ENCODE results near the gene SBF2.
"Not testable (repeated sequence)": the region's sequence is repeated elsewhere in the genome, so short reads cannot be mapped to it uniquely, and the experiment has no call there.

Gene SBF2

DNA sequence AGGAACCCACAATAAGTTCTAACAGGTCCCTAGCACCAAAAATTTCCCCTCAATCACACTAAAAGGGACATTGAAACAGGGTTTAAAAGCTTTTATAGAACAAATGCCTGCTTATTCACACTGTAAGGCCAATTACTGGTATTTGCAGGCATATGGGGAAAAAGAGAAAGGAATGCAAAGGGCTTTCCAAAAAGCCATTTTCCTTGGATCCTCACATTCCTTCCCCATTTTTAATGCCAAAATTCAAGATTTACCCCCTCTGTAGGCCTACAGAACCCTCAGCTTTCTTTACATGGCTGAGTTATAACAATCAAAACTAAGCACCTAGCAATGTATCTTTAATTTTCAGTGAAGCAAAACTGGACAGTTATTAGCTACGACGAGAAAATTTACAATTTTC is 102.0 kb downstream of the SBF2 start:
- DNase-seq (ENCODE audit: low spot score), result no peak

GRCh38 chr11:10181811-10182210 is 112.2 kb downstream of the SBF2 start:
- peak; percentile 33 for DNase-seq (ENCODE audit: low spot score)

DNA sequence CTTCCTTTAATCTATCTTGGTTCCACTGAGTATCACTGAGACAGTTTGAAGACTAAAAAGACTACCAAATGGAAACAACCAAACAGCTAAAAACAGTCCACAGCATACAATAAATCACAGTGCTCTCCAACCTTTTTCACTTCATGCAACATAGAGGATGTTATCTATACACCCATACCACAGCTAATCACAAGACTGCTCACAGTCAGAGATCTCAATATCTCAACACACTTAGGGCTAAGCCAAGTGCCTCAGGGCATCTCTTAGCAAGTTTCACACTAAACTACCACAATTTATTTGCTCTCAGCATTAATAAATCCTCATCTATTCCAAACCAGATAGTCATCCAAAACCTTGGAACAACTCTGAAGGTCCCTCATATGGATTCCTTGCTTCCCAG is 129.4 kb downstream of the SBF2 start:
- DNase-seq (ENCODE audit: low spot score), result no peak

- no peak for DNase-seq (ENCODE audit: low spot score)
These were observed 131.8 kb downstream of the SBF2 start for GRCh38 chr11:10162222-10162621.

DNA sequence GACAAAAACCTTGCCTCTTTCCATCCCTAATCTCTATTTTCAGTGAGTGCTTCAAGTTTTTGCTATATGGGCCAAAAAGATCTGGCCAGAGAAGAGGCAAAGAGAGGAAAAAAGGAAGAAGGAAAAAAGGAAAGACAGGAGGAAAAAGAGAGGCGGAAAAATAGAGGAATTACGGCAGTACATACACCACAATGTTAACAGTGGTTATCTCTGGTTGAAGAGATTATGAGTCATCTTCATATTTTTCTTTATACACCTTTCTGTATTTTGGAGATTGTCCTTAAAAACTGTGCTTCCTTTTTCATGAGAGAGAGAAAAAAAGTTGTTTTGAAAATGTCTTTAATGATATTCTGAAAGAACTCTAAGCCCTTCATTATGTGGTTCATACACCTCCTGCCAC is 133.7 kb downstream of the SBF2 start:
- DNase-seq (ENCODE audit: low spot score), result no peak

DNA sequence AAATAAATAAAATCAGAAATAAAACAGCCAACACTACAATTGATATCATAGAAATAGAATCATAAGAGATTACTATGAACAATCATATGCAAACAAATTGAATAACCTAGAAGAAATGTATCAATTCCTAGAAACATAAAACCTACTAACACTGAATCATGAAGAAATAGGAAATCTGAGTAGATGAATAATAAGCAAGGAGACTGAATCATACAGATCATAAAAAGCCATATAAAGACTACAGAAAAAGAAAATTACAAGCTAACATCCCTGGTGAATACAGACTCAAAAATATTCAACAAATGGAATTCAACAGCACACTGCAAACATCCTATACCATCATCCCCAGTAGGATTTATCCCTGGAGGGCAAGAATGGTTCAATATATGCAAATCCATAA is 135.6 kb downstream of the SBF2 start:
- no peak for DNase-seq (ENCODE audit: low spot score)

DNA sequence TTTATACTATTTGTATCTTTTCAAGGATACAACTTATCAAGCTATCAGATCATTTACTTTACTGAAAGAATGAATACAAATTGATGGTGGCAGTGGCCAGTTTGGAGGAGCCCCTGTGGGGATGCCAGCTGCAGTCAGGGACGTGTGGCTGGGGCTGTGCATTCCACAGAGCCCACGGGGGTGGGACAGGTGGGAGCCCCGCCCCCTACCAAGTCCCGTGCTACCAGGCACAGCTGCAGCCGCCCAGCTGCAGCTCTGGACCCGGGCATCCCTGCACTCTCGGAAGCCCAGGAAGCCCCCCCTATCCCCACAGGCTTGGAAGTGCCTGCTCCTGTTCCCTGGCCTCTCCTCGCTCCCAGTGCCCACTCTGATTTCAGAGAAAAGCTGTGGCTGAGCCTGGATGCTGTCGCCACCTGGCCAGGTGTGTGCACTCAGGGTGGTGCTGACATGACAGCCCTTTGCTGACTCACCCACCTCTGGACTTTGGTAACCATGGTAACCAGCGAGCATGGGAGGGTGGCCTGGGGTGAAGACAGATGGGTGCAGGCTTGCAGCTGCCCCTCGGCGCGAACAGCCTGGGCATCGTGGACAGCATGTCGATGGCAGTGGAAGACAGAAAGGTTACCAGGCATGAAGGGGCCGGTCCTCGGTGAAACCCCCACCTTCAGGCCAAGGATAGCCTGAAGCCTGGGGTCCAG is 138.1 kb downstream of the SBF2 start:
- DNase-seq (ENCODE audit: low spot score), result no peak

DNA sequence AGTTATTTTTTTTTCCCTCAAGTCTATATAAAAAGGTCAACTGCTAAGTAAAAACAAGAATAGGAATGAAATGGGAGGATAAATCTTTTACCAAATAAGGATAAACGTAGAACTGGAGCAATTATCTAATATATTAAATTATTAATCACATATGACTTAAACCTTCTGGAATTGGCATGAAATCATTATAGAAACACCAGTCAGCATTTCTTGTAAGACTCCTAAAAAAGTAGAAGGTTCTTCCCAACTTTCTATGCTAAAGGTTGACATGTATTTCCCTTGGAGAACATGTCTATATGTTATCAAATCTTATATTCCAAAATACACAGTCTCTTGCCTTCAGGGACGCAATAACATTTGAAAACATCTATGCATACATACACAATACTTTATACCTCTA is 143.2 kb downstream of the SBF2 start:
- DNase-seq (ENCODE audit: low spot score), result no peak

GRCh38 chr11:10149553-10149952 is 144.5 kb downstream of the SBF2 start:
- DNase-seq (ENCODE audit: low spot score), result no peak

GRCh38 chr11:10147195-10147594 is 146.8 kb downstream of the SBF2 start:
- DNase-seq (ENCODE audit: low spot score), result no peak

GRCh38 chr11:10144954-10145353 is 149.1 kb downstream of the SBF2 start:
- DNase-seq (ENCODE audit: low spot score), result no peak

DNA sequence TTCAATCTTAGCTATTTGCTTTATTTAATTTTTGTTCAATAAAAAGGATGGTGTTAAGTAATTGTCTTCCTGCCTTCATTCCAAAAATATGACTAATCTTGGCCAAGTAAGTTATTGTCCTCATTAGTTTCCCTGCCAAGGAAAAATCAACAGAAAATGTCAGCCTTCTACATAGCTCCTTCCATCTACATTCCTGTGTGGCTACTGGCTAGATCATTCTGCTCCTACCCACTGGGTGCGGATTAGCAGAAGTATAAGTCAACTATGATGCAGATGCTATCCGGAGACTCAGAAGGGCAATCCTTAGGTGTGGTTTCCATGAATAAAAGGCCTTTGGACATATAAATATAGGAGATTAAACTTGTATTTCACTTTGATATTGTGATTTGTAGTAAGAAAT is 154.4 kb downstream of the SBF2 start:
- peak; percentile 47 for DNase-seq (ENCODE audit: low spot score)

DNA sequence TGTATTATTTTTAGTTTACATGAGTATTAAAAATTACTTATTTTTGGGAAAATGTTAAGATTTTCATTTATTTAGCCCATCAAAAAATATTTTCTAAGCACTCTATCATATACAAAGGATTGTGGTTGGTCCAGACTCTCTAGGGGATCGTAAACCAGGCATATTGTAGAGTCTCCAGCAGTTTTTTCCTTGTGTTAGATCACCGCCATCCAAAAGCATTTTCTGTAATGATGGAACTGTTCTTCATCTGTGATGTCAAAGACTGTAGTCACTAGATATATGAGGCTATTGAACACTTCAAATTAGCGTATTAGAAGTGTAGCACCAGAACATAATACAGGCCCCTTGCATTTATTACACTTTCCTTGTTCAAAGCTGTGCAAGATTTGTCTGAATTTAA is 154.9 kb downstream of the SBF2 start:
- no peak for DNase-seq (ENCODE audit: low spot score)

- no peak for DNase-seq (ENCODE audit: low spot score)
These were observed 159.0 kb downstream of the SBF2 start for GRCh38 chr11:10134975-10135481.

- not testable (repeated sequence) for DNase-seq (ENCODE audit: low spot score)
These were observed 159.8 kb downstream of the SBF2 start for GRCh38 chr11:10134226-10134625.

- not testable (repeated sequence) for DNase-seq (ENCODE audit: low spot score)
These were observed 160.8 kb downstream of the SBF2 start for GRCh38 chr11:10133251-10133650.

DNA sequence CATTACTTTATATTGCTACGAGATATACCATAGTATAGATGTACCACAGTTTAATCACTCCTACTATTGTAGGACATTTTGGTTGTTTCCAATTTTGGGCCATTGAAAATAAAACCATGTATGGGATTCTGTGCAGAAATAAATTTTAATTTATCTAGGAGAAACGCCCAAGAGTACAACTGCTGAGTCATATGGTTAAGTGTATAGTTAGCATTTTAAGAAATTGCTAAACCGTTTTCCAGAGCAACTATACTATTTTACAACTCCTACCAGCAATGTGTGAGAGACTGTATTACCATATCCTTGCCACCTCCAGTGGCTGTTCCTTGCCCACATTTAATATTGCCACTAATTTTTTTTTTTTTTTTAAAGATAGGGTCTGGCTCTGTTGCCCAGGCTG is 163.1 kb downstream of the SBF2 start:
- no peak for DNase-seq (ENCODE audit: low spot score)

GRCh38 chr11:10129184-10129583 is 164.8 kb downstream of the SBF2 start:
- DNase-seq (ENCODE audit: low spot score), result not testable (repeated sequence)

- DNase-seq (ENCODE audit: low spot score), result no peak
These were observed 168.4 kb downstream of the SBF2 start for GRCh38 chr11:10125522-10126133.

DNA sequence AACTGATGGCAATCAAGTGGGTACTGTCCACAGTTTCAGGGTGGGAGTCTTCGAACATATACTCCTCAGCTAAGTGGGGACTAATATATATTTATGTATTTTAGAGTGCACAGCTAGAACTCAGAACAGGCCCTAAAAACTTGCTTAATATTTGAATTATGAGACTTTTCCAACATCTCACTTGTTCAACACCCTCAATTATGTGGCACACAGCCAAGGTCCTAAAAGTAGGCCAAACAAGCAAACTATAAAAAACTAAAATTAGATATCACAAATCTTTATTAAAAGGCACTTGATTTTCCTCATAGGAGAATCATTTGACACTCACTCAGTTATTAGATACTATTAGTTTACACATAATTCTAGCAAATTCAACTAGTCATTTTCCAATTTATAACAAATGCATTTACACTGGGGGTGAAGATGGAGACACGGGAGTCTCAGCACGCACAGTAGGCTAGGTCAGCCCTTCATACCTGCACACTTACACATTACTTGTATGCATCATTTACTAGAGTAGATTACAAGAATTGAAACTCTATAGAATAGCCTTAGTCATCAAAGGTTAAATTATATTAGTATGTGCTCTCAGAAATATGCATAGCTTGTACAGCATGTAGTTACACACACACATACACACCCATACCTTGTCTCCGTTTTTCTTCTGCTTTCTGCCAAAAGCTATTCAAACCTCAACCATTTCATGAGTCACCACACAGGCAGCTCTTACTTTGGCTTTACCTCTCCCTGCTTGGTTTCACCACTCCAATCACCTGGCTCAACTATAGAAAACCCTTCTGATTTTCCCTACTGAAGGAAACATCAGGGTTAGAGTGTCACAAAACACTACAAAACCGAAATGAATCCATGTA is 171.5 kb downstream of the SBF2 start:
- DNase-seq (ENCODE audit: low spot score), result no peak

- peak; percentile 24 for DNase-seq (ENCODE audit: low spot score)
These were observed 175.2 kb downstream of the SBF2 start for GRCh38 chr11:10118865-10119264.

DNA sequence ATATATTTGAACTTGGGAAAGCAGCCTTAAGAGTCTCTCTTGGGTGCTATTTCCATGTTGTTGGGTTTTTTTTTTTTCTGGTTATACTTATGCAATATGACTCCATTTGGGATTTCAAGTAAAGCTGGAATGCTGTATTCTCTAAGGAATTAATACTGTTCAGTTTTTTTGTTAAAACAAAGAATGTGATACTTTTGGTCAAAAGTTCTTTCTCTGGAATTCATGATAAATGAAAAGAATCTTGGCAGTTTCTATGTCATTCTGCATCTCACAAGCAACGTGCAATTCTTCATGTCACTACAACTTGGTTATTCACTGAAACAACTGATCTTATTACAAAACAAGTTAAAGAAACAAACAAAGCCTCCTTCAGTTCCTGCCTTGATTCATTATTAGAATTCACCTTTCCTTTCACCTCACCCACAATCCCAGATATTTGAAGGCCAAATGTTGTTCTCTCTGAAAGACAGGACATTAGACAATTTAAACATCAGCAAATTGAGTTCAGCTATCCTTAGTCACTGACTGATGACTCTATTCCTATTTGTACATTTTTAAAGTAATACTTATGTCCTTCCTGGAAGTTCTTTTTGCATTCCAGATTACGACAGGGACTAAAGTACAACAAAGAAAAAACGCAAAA is 176.2 kb downstream of the SBF2 start:
- DNase-seq (ENCODE audit: low spot score), result peak; percentile 62
